ENCODE measurements around the gene RBFOX2.

DNA sequence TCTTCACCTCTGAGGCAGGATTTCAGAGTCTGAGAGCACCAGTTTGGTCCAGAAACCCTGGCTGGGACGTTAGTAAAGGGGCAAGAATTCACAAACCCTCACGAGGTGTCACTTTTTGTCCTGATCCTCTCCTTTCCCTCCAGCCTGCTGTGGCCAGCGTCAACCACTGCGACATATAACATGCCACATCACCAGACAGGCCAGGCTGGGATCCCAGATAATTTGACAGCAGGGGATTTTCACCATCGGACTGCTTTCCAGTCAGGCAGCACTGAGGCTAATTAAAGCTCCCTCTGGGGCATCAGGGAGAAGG lies 36.8 kb upstream of the RBFOX2 start:
- no peak for TF ChIP-seq POLR2A (IDR thresholded peaks at IDR 0.05)
- TF ChIP-seq, protein P1, sequence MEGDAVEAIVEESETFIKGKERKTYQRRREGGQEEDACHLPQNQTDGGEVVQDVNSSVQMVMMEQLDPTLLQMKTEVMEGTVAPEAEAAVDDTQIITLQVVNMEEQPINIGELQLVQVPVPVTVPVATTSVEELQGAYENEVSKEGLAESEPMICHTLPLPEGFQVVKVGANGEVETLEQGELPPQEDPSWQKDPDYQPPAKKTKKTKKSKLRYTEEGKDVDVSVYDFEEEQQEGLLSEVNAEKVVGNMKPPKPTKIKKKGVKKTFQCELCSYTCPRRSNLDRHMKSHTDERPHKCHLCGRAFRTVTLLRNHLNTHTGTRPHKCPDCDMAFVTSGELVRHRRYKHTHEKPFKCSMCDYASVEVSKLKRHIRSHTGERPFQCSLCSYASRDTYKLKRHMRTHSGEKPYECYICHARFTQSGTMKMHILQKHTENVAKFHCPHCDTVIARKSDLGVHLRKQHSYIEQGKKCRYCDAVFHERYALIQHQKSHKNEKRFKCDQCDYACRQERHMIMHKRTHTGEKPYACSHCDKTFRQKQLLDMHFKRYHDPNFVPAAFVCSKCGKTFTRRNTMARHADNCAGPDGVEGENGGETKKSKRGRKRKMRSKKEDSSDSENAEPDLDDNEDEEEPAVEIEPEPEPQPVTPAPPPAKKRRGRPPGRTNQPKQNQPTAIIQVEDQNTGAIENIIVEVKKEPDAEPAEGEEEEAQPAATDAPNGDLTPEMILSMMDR (IDR thresholded peaks at IDR 0.05) = no peak
